Nephron progenitor cell (in vitro differentiated cells): Measurements from ENCODE around the gene ASGR1.

Source experiments
- DNase-seq: peaks from one replicate; pipeline ENCODE4 v3.0.0; 2021
- H3K27ac Mint-ChIP-seq: 2 replicates; pipeline ENCODE4 v1.8.0; 2021; ENCODE audit warnings: mild to moderate bottlenecking, moderate library complexity, mixed read lengths
- H3K27me3 Mint-ChIP-seq: 2 replicates; pipeline ENCODE4 v1.8.0; 2021; ENCODE audit warnings: mild to moderate bottlenecking, low read depth, mixed read lengths; ENCODE audit not compliant: poor library complexity
- H3K36me3 Mint-ChIP-seq: 2 replicates; pipeline ENCODE4 v1.8.0; 2021; ENCODE audit warnings: low read depth, mixed read lengths
- H3K4me1 Mint-ChIP-seq: 2 replicates; pipeline ENCODE4 v1.8.0; 2021; ENCODE audit warnings: mixed read lengths
- H3K4me3 Mint-ChIP-seq: 2 replicates; pipeline ENCODE4 v1.8.0; 2021; ENCODE audit warnings: mild to moderate bottlenecking, moderate library complexity, mixed read lengths
- H3K9me3 Mint-ChIP-seq: 2 replicates; pipeline ENCODE4 v1.8.0; 2021; ENCODE audit warnings: mild to moderate bottlenecking, moderate library complexity, mixed read lengths
- CTCF ChIP-seq: fragments of 200-600 bp; sonication (generic); IDR thresholded peaks from 2 replicates; pipeline ENCODE4 v1.5.0; 2021; ENCODE audit warnings: antibody characterized with exemption

ASGR1 gene

DNA sequence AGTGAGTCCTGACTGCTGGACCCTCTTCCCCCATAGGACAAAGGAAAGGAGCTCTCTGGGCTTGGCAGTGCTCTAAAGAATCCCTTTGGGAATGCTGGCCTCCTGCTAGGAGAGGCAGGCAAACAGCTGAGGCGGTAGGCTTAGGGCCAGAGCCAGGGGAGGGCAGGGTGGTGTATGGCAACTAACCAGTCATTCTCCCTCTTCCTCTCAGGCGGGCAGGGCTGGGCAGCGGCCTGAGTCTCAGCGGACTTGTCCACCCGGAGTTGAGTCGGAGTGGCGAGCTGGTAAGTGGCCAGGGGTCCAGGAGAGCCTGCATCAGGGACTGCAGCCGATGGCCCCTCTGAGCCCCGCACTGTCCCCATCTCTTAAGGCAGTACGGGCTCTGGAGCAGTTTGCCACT is 44.9 kb upstream of the ASGR1 start:
- H3K36me3 Mint-ChIP-seq: peaks cover 28% of the 10 kb centered on the region
- no peak overlapping the region for H3K4me3 Mint-ChIP-seq
- H3K4me1 Mint-ChIP-seq: peaks cover 28% of the 10 kb centered on the region
- peak overlapping the region; percentile 33 for H3K27ac Mint-ChIP-seq
- no peaks in the 10 kb centered on the region for H3K9me3 Mint-ChIP-seq
- no peak for TF ChIP-seq CTCF
- no peaks in the 10 kb centered on the region for H3K27me3 Mint-ChIP-seq
- DNase-seq: no peak

GRCh38 chr17:7223375-7223774 is 44.2 kb upstream of the ASGR1 start:
- Mint-ChIP-seq H3K27me3 (no peaks in the 10 kb centered on the region), H3K4me1 (peaks cover 35% of the 10 kb centered on the region), H3K27ac (peak overlapping the region; percentile 61), H3K36me3 (peaks cover 21% of the 10 kb centered on the region), H3K9me3 (no peaks in the 10 kb centered on the region), H3K4me3 (no peak overlapping the region)
- TF ChIP-seq CTCF: no peak
- no peak for DNase-seq

GRCh38 chr17:7222972-7223292 is 43.8 kb upstream of the ASGR1 start:
- peaks cover 16% of the 10 kb centered on the region for H3K36me3 Mint-ChIP-seq
- H3K27ac Mint-ChIP-seq: no peak overlapping the region
- DNase-seq: no peak
- no peaks in the 10 kb centered on the region for H3K9me3 Mint-ChIP-seq
- peaks cover 40% of the 10 kb centered on the region for H3K4me1 Mint-ChIP-seq
- TF ChIP-seq CTCF: no peak
- no peaks in the 10 kb centered on the region for H3K27me3 Mint-ChIP-seq
- H3K4me3 Mint-ChIP-seq: no peak overlapping the region

- Mint-ChIP-seq H3K9me3 (no peaks in the 10 kb centered on the region), H3K27ac (no peak overlapping the region), H3K4me1 (peaks cover 46% of the 10 kb centered on the region), H3K4me3 (peak overlapping the region; percentile 18), H3K27me3 (no peaks in the 10 kb centered on the region), H3K36me3 (peaks cover 12% of the 10 kb centered on the region)
- no peak for TF ChIP-seq CTCF
- no peak for DNase-seq
Measured at GRCh38 chr17:7222093-7222971, 43.2 kb upstream of the ASGR1 start.

- peaks cover 51% of the 10 kb centered on the region for H3K4me1 Mint-ChIP-seq
- H3K4me3 Mint-ChIP-seq: peak overlapping the region; percentile 95
- no peak for TF ChIP-seq CTCF
- no peak for DNase-seq
- peaks cover 9% of the 10 kb centered on the region for H3K36me3 Mint-ChIP-seq
- H3K27me3 Mint-ChIP-seq: no peaks in the 10 kb centered on the region
- peak overlapping the region; percentile 54 for H3K27ac Mint-ChIP-seq
- H3K9me3 Mint-ChIP-seq: no peaks in the 10 kb centered on the region
Measured at GRCh38 chr17:7221278-7222092, 42.3 kb upstream of the ASGR1 start.
